Smooth muscle cell of trachea (primary cell): ENCODE results near the gene GALNTL6. TPM values are rescaled to one million over a fixed set of nuclear protein-coding genes. Genes with fewer than 3 reads are reported as not detected.

Source experiments
- total RNA-seq: library from RNA; depleted of rRNA; stranded (reverse); fragments of >200 nt; gene quantifications from 2 replicates; pipeline ENCODE4 v1.2.1, GENCODE V29; 2014

The GALNTL6 gene
- total RNA-seq, result not detected in 2 replicates

GRCh38 chr4:171812665-171813525, at the start of gene GALNTL6:
TSS of gene GALNTL6 (plus strand) at chr4:171813404.

